GM23338 (cell line): ENCODE data around the gene FAM163A. TPM values are rescaled to one million over a fixed set of nuclear protein-coding genes. Genes with fewer than 3 reads are reported as not detected.

Experiments used
- ATAC-seq: fragments of 200-7000 bp; cut with Tn5 transposase; 3 replicates; pipeline ENCODE4 v1.9.1; 2020
- DNase-seq: peaks from one replicate; pipeline ENCODE4 v3.0.0-alpha.2; 2015; ENCODE audit warnings: low spot score
- H2AFZ ChIP-seq: fragments of 200-600 bp; sonication (generic); 2 replicates; pipeline ENCODE4 v1.8.0; 2016; ENCODE audit warnings: antibody characterized with exemption, mild to moderate bottlenecking, moderate library complexity
- H3F3A ChIP-seq: fragments of 200-600 bp; sonication (generic); replicated peaks from 2 replicates; pipeline ENCODE4 v1.8.0; 2017; ENCODE audit warnings: antibody characterized with exemption, mixed run types, low read depth
- H3K27ac ChIP-seq: fragments of 200-600 bp; sonication (generic); 2 replicates; pipeline ENCODE4 v1.6.1; 2016; ENCODE audit warnings: low read depth
- H3K27me3 ChIP-seq: fragments of 200-600 bp; sonication (generic); 2 replicates; pipeline ENCODE4 v1.8.0; 2016; ENCODE audit warnings: mild to moderate bottlenecking, mixed run types, moderate library complexity; ENCODE audit not compliant: insufficient read depth
- H3K36me3 ChIP-seq: fragments of 200-600 bp; sonication (generic); 2 replicates; pipeline ENCODE4 v1.8.0; 2016; ENCODE audit warnings: mild to moderate bottlenecking; ENCODE audit not compliant: insufficient read depth
- H3K4me1 ChIP-seq: fragments of 200-600 bp; sonication (generic); 2 replicates; pipeline ENCODE4 v1.8.0; 2016; ENCODE audit warnings: mild to moderate bottlenecking, moderate library complexity; ENCODE audit not compliant: insufficient read depth
- H3K4me2 ChIP-seq: fragments of 200-600 bp; sonication (generic); 2 replicates; pipeline ENCODE4 v1.7.1; 2017; ENCODE audit warnings: mixed run types
- H3K4me3 ChIP-seq: fragments of 200-600 bp; sonication (generic); 2 replicates; pipeline ENCODE4 v1.6.1; 2016; ENCODE audit warnings: mixed run types
- H3K79me2 ChIP-seq: fragments of 200-600 bp; sonication (generic); replicated peaks from 2 replicates; pipeline ENCODE4 v1.8.0; 2017; ENCODE audit warnings: mild to moderate bottlenecking; ENCODE audit not compliant: insufficient read depth
- H3K9me2 ChIP-seq: fragments of 200-600 bp; sonication (generic); 2 replicates; pipeline ENCODE4 v1.8.0; 2017; ENCODE audit not compliant: insufficient read depth
- H4K20me1 ChIP-seq: fragments of 200-600 bp; sonication (generic); replicated peaks from 2 replicates; pipeline ENCODE4 v1.8.0; 2017; ENCODE audit warnings: mild to moderate bottlenecking; ENCODE audit not compliant: insufficient read depth
- H3K27ac Mint-ChIP-seq: 2 replicates; pipeline ENCODE4 v1.8.0; 2020; ENCODE audit warnings: inconsistent platforms, mild to moderate bottlenecking, moderate library complexity, mixed read lengths
- H3K27me3 Mint-ChIP-seq: 3 replicates; pipeline ENCODE4 v1.8.0; 2022; ENCODE audit warnings: low read depth, mild to moderate bottlenecking, moderate library complexity, mixed read lengths, inconsistent platforms; ENCODE audit not compliant: insufficient read depth, poor library complexity
- H3K36me3 Mint-ChIP-seq: 3 replicates; pipeline ENCODE4 v1.8.0; 2021; ENCODE audit warnings: low read depth, mild to moderate bottlenecking, inconsistent platforms, moderate library complexity, mixed read lengths
- H3K4me1 Mint-ChIP-seq: 3 replicates; pipeline ENCODE4 v1.8.0; 2020; ENCODE audit warnings: mild to moderate bottlenecking, inconsistent platforms, mixed read lengths
- H3K4me3 Mint-ChIP-seq: 3 replicates; pipeline ENCODE4 v1.8.0; 2021; ENCODE audit warnings: moderate library complexity, mild to moderate bottlenecking, inconsistent platforms, mixed read lengths
- H3K9me3 Mint-ChIP-seq: 3 replicates; pipeline ENCODE4 v1.8.0; 2020; ENCODE audit warnings: moderate library complexity, mild to moderate bottlenecking, inconsistent platforms, mixed read lengths
- CREB1 ChIP-seq: fragments of 250-450 bp; sonication (Bioruptor Pico); IDR thresholded peaks from 2 replicates; pipeline ENCODE4 v1.5.0; 2020; ENCODE audit warnings: low read depth, mild to moderate bottlenecking, moderate library complexity
- CTCF ChIP-seq, 2 experiments: fragments of 200-600 bp in 1 of 2; sonication (generic) in 1 of 2; conservative IDR thresholded peaks; 2 replicates each; pipeline versions ENCODE4 v1.5.1 to v1.6.1; 2016 to 2017; ENCODE audit warnings: antibody characterized with exemption in 2 of 2, low read depth in 2 of 2, mild to moderate bottlenecking in 2 of 2, moderate library complexity in 1 of 2
- ETS1 ChIP-seq: IDR thresholded peaks from 2 replicates; pipeline ENCODE4 v1.6.1; 2016; ENCODE audit warnings: antibody characterized with exemption
- EZH2 ChIP-seq: fragments of 200-600 bp; sonication (generic); IDR thresholded peaks from one replicate; pipeline ENCODE4 v1.8.0; 2017; ENCODE audit warnings: antibody characterized with exemption, mild to moderate bottlenecking, low read depth; ENCODE audit not compliant: unreplicated experiment
- EZH2phosphoT487 ChIP-seq: fragments of 200-600 bp; sonication (generic); IDR thresholded peaks from one replicate; pipeline ENCODE4 v1.8.1; 2018; ENCODE audit warnings: antibody characterized with exemption; ENCODE audit not compliant: unreplicated experiment
- JUNB ChIP-seq: IDR thresholded peaks from one replicate; pipeline ENCODE4 v1.6.1; 2016; ENCODE audit warnings: antibody characterized with exemption; ENCODE audit not compliant: unreplicated experiment
- NANOG ChIP-seq: IDR thresholded peaks from 2 replicates; pipeline ENCODE4 v1.6.1; 2016; ENCODE audit warnings: antibody characterized with exemption, borderline replicate concordance
- REST ChIP-seq: IDR thresholded peaks from one replicate; pipeline ENCODE4 v1.6.1; 2018; ENCODE audit warnings: antibody characterized with exemption; ENCODE audit not compliant: unreplicated experiment
- ZNF114 ChIP-seq: fragments of 250-450 bp; sonication (Bioruptor Pico); IDR thresholded peaks from 2 replicates; pipeline ENCODE4 v1.5.0; 2020; ENCODE audit warnings: mild to moderate bottlenecking, moderate library complexity
- ZNF462 ChIP-seq: fragments of 250-450 bp; sonication (Bioruptor Pico); IDR thresholded peaks from 2 replicates; pipeline ENCODE4 v1.5.0; 2020; ENCODE audit warnings: mild to moderate bottlenecking, moderate library complexity
- polyA plus RNA-seq: library from polyadenylated mRNA; unstranded; fragments of >200 nt; fragmentation: Nextera tagmentation; extraction: Ambion mirVana; gene quantifications from 2 replicates; pipeline ENCODE4 v1.2.1, GENCODE V29; 2016
- total RNA-seq: library from RNA; depleted of rRNA; stranded (reverse); fragments of >200 nt; shearing (Covaris generic); gene quantifications from 2 replicates; pipeline ENCODE4 v1.2.3, GENCODE V29; 2014

The FAM163A gene
- total and polyA plus RNA-seq, 2 experiments from 2014 or later: not detected

- H3K4me2 ChIP-seq: no peak overlapping the region
- TF ChIP-seq EZH2phosphoT487 (no peak), NANOG (no peak), ZNF462 (CRISPR knock-in tag) (no peak), REST (no peak), CTCF (conservative IDR thresholded peaks at IDR 0.05; ENCODE audit: low read depth in 2 of 2) (no peak), EZH2 (no peak), JUNB (no peak), ETS1 (no peak), ZNF114 (CRISPR knock-in tag) (no peak), CREB1 (CRISPR knock-in tag) (no peak)
- ATAC-seq: no peak
- Mint-ChIP-seq H3K9me3 (peaks cover 3% of the 10 kb centered on the region; the same call in 1 of the 3 replicates), H3K4me3 (no peak overlapping the region), H3K27ac (no peak overlapping the region), H3K36me3 (no peaks in the 10 kb centered on the region), H3K4me1 (no peaks in the 10 kb centered on the region), H3K27me3 (peaks cover 14% of the 10 kb centered on the region)
- H3K36me3 ChIP-seq: no peaks in the 10 kb centered on the region
- no peak for DNase-seq
- H3K27me3 ChIP-seq: peaks cover 29% of the 10 kb centered on the region
- H3K9me2 ChIP-seq: 0 out of 2 replicates have a peak, but pooled peaks cover 10% of the 10 kb centered on the region
- no peaks in the 10 kb centered on the region for H3F3A ChIP-seq
- H3K27ac ChIP-seq: no peak overlapping the region
- no peaks in the 10 kb centered on the region for H3K79me2 ChIP-seq
- H3K4me1 ChIP-seq: no peaks in the 10 kb centered on the region
- H4K20me1 ChIP-seq: no peaks in the 10 kb centered on the region
- H3K4me3 ChIP-seq: no peak overlapping the region
- H2AFZ ChIP-seq: no peak overlapping the region
Observed at GRCh38 chr1:179750630-179751029, 7.5 kb downstream of the FAM163A start.
